DOHH2 (cell line): ENCODE results near the gene JADE3.
A peak's percentile ranks its signal among the peaks of the same experiment; 100 is the strongest.
"Not testable (repeated sequence)": the region's sequence is repeated elsewhere in the genome, so short reads cannot be mapped to it uniquely, and the experiment has no call there.

Experiments
- H3F3A ChIP-seq: fragments of 200-600 bp; sonication (generic), shearing (Covaris generic); 2 replicates; pipeline ENCODE4 v1.6.0; 2016; ENCODE audit warnings: antibody characterized with exemption, mild to moderate bottlenecking; ENCODE audit not compliant: control insufficient read depth, insufficient read depth
- H3K27ac ChIP-seq: fragments of 200-600 bp; sonication (generic); 2 replicates; pipeline ENCODE4 v1.5.1; 2014; ENCODE audit warnings: low read depth, mild to moderate bottlenecking, low read length, moderate library complexity
- H3K27me3 ChIP-seq: fragments of 200-600 bp; sonication (generic); 2 replicates; pipeline ENCODE4 v1.6.1; 2014; ENCODE audit warnings: mild to moderate bottlenecking, low read length, mixed read lengths; ENCODE audit not compliant: control insufficient read depth
- H3K36me3 ChIP-seq: fragments of 200-600 bp; sonication (generic); 2 replicates; pipeline ENCODE4 v1.6.1; 2014; ENCODE audit warnings: mild to moderate bottlenecking, low read length, moderate library complexity, mixed read lengths; ENCODE audit not compliant: control insufficient read depth
- H3K4me1 ChIP-seq: fragments of 200-600 bp; sonication (generic); 2 replicates; pipeline ENCODE4 v1.6.1; 2014; ENCODE audit warnings: mild to moderate bottlenecking, low read length, mixed read lengths; ENCODE audit not compliant: control insufficient read depth
- H3K4me2 ChIP-seq: fragments of 200-600 bp; sonication (generic); 2 replicates; pipeline ENCODE4 v1.6.0; 2014; ENCODE audit warnings: mild to moderate bottlenecking, low read length, moderate library complexity
- H3K4me3 ChIP-seq: fragments of 200-600 bp; sonication (generic); 2 replicates; pipeline ENCODE4 v1.5.1; 2014; ENCODE audit warnings: mild to moderate bottlenecking, low read length, mixed read lengths
- H3K79me2 ChIP-seq: fragments of 200-600 bp; sonication (generic); 2 replicates; pipeline ENCODE4 v1.6.1; 2014; ENCODE audit warnings: mild to moderate bottlenecking, low read length, mixed read lengths; ENCODE audit not compliant: control insufficient read depth
- H3K9me2 ChIP-seq: fragments of 200-600 bp; sonication (generic); replicated peaks from 2 replicates; pipeline ENCODE4 v1.6.1; 2014; ENCODE audit warnings: mild to moderate bottlenecking, low read length, mixed read lengths; ENCODE audit not compliant: control insufficient read depth
- H3K9me3 ChIP-seq: fragments of 200-600 bp; sonication (generic); 2 replicates; pipeline ENCODE4 v1.6.1; 2014; ENCODE audit warnings: antibody characterized with exemption, low read length, mixed read lengths; ENCODE audit not compliant: control insufficient read depth, insufficient read depth
- H4K20me1 ChIP-seq: fragments of 200-600 bp; sonication (generic); 2 replicates; pipeline ENCODE4 v1.6.0; 2014; ENCODE audit warnings: low read depth, mild to moderate bottlenecking, antibody characterized with exemption, low read length, moderate library complexity; ENCODE audit not compliant: control insufficient read depth, insufficient read depth
- EZH2phosphoT487 ChIP-seq: fragments of 200-600 bp; sonication (generic); IDR thresholded peaks from 2 replicates; pipeline ENCODE4 v1.6.1; 2017; ENCODE audit warnings: borderline replicate concordance, mild to moderate bottlenecking, antibody characterized with exemption, low read length, moderate library complexity, mixed read lengths
- TF ChIP-seq, protein P1 (sequence below): fragments of 200-600 bp; sonication (generic); IDR thresholded peaks from one replicate; pipeline ENCODE4 v1.5.1; 2014; ENCODE audit warnings: antibody characterized with exemption, mild to moderate bottlenecking, low read depth, low read length; ENCODE audit not compliant: poor library complexity, severe bottlenecking

JADE3 gene

GRCh38 chrX:46953597-46953996, 41.4 kb downstream of the JADE3 start:
- TF ChIP-seq, protein P1, sequence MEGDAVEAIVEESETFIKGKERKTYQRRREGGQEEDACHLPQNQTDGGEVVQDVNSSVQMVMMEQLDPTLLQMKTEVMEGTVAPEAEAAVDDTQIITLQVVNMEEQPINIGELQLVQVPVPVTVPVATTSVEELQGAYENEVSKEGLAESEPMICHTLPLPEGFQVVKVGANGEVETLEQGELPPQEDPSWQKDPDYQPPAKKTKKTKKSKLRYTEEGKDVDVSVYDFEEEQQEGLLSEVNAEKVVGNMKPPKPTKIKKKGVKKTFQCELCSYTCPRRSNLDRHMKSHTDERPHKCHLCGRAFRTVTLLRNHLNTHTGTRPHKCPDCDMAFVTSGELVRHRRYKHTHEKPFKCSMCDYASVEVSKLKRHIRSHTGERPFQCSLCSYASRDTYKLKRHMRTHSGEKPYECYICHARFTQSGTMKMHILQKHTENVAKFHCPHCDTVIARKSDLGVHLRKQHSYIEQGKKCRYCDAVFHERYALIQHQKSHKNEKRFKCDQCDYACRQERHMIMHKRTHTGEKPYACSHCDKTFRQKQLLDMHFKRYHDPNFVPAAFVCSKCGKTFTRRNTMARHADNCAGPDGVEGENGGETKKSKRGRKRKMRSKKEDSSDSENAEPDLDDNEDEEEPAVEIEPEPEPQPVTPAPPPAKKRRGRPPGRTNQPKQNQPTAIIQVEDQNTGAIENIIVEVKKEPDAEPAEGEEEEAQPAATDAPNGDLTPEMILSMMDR: no peak
- TF ChIP-seq EZH2phosphoT487: no peak
- Histone ChIP-seq H3K79me2 (peaks cover 13% of the 10 kb centered on the region), H3K9me2 (no peaks in the 10 kb centered on the region), H3K9me3 (no peaks in the 10 kb centered on the region), H3K4me1 (peaks cover 40% of the 10 kb centered on the region), H3K36me3 (no peaks in the 10 kb centered on the region), H4K20me1 (no peaks in the 10 kb centered on the region), H3K27ac (no peak overlapping the region), H3F3A (peaks cover 2% of the 10 kb centered on the region; the same call in 1 of the 2 replicates), H3K27me3 (no peaks in the 10 kb centered on the region), H3K4me2 (peak overlapping the region; percentile 57), H3K4me3 (peak overlapping the region; percentile 44)

DNA sequence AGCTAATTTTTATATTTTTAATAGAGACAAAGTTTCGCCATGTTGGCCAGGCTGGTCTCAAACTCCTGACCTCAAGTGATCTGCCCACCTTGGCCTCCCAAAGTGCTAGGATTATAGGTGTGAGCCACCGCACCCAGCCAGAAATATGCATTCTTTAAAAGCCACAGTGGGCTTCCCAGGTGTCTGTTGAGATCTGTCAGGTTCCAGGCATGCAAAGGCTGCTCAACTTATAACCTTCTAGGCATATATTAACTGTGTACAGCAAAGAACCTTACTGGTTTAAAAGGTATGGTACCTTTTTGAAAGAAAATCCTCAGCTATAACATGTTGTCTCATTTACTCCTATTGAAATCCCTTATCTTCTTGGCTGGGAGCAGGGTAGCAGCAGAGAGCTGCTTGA, 42.5 kb downstream of the JADE3 start:
- Histone ChIP-seq H3K4me3 (no peak overlapping the region), H3K27me3 (no peaks in the 10 kb centered on the region), H3K4me1 (peaks cover 51% of the 10 kb centered on the region), H3K9me2 (no peaks in the 10 kb centered on the region), H4K20me1 (no peaks in the 10 kb centered on the region), H3K4me2 (no peak overlapping the region), H3K27ac (no peak overlapping the region), H3K36me3 (no peaks in the 10 kb centered on the region), H3K9me3 (no peaks in the 10 kb centered on the region), H3K79me2 (peaks cover 18% of the 10 kb centered on the region), H3F3A (peaks cover 2% of the 10 kb centered on the region; the same call in 1 of the 2 replicates)
- TF ChIP-seq EZH2phosphoT487: no peak
- TF ChIP-seq, protein P1: no peak

GRCh38 chrX:46956589-46956988, 44.4 kb downstream of the JADE3 start:
- not testable (repeated sequence) for H3K4me3 ChIP-seq, H3F3A ChIP-seq

DNA sequence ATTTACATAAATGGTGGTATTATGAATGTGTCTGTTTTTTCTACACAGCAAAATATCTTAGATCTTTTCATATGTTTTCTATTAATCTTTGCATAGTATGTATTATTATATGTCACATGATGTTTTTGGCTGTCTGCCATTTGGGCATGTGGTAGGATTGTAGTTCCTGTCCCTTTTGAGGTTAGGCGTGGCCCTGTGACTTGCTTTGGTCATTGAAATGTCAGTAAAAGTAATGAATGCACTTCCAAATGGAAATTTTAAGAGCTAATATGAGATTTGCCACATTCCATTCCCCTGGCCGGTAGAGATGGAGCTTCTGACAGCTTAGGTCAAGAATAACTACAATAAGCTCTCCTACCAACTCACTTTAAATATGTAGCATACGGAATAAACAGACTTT, 45.1 kb downstream of the JADE3 start:
- Histone ChIP-seq H3K36me3 (no peaks in the 10 kb centered on the region), H3K4me1 (peaks cover 70% of the 10 kb centered on the region), H4K20me1 (no peaks in the 10 kb centered on the region), H3K27me3 (no peaks in the 10 kb centered on the region), H3K27ac (no peak overlapping the region), H3K9me2 (no peaks in the 10 kb centered on the region), H3K79me2 (peaks cover 24% of the 10 kb centered on the region), H3K4me3 (no peak overlapping the region), H3K9me3 (no peaks in the 10 kb centered on the region), H3F3A (peaks cover 9% of the 10 kb centered on the region), H3K4me2 (no peak overlapping the region)
- no peak for TF ChIP-seq EZH2phosphoT487
- TF ChIP-seq, protein P1: no peak

More at GRCh38 chrX:46956589-46956988, 44.4 kb downstream of the JADE3 start:
- H3K4me2 ChIP-seq, H3K27ac ChIP-seq, H3K36me3 ChIP-seq, H3K9me3 ChIP-seq, H4K20me1 ChIP-seq, H3K9me2 ChIP-seq, H3K27me3 ChIP-seq: not testable (repeated sequence)
- Histone ChIP-seq H3K79me2 (peaks cover 22% of the 10 kb centered on the region), H3K4me1 (peaks cover 70% of the 10 kb centered on the region)
